Stimulated activated CD8-positive, alpha-beta memory T cell treated with anti-CD3 and anti-CD28 coated beads, Interleukin-2, amount 100 ng/mL, for 1 hour (primary cell): ENCODE results near the gene GPC5.

Source experiments
- DNase-seq, 2 donors: peaks; one replicate each; pipeline ENCODE4 v3.0.0-alpha.2; 2020; ENCODE audit warnings: low read depth in 2 of 2

The GPC5 gene

DNA sequence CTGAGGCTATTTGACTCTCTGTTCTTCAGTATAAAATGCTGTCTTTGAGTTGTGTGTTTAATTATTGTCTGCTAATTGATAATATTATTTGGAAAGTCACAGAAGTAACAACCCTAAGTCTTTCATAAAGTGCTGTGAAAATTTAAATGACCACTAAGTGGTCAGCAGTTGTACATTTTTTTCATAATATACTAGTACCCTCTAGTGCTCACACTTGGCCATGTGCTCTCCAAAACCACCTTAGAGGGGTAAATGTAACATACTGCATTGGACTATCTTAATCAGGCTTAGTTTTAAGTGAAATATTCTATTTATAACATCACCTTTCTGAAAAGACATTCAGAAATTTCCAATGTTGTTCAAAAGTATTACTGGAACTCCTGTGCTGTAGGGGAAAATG, 745.3 kb downstream of the GPC5 start:
- DNase-seq, result no peak

- DNase-seq, result no peak
Measured at GRCh38 chr13:92150606-92151005, 752.2 kb downstream of the GPC5 start.

GRCh38 chr13:92158346-92158745, 759.9 kb downstream of the GPC5 start:
- DNase-seq, result no peak

DNA sequence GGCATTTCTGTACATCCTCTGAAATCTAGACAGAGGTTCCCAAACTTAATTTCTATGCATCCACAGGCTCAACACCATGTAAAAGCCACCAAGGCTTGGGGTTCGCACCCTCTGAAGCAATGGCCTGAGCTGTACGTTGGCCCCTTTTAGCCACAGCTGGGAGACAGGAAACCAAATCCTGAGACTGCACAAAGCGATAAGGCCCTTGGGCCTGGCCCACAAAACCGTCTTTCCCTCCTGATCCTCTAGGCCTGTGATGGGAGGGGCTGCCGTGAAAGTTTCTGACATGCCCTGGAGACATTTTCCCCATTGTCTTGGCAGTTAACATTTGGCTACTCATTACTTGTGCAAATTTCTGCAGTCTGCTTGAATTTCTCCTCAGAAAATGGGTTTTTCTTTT, 766.4 kb downstream of the GPC5 start:
- no peak for DNase-seq

GRCh38 chr13:92172191-92172590, 773.8 kb downstream of the GPC5 start:
- no peak for DNase-seq

DNA sequence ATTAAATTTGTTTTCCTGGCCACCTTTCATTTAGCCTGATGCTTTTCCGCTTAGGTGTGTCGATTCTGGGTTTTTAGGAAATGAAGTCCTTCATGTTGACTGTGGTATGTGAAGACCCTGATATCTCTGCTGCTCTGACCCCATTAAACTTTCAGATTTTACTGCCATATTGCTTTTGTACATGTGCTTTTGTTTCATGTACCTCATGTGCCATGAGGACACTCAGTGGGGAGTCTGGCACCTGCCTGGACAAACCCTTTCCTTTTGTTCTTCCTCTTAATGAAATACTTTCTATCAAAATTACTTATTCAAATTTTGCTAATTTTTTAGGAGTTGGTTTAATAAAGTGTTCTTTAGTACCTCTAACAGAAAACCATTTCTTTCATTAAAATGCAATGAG, 774.8 kb downstream of the GPC5 start:
- no peak for DNase-seq

- no peak for DNase-seq
Measured at GRCh38 chr13:92175330-92175729, 776.9 kb downstream of the GPC5 start.

DNA sequence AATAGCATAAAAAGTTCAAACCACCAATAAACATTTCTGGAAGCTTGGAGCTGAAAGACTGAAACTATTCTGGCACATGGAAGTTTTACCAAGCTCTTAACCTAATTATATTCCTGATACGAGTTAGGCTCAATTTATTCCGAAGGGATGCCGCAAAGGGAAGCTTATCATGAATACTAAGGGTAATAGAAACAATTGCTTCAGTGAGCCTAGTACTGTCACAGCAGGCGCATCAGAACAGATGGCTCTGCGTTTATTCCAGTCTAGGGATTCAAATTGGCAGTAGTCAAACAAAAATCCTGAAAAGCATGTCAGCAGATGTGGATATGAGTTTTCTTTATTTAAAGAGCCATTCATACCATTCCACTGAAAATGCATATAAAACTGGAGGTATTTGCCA, 779.5 kb downstream of the GPC5 start:
- DNase-seq, result no peak

DNA sequence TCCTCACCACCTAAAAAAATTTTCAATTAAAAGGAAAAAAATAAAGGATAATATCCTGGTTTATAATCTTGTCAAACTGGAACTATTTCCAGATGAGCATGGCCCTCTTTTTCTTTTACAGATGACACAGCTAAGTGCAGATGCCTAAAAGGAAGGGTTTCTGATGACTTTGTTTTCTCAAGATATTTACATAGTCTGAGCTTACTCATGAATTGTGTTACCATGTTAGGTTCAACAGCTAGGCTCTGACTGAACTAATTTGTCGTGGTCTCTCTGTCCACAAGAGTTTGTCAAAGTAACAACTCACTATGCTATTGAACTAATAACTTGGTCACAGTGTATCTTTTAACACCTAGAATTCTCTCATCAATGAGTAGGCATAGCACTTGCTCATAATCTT, 780.8 kb downstream of the GPC5 start:
- no peak for DNase-seq

DNA sequence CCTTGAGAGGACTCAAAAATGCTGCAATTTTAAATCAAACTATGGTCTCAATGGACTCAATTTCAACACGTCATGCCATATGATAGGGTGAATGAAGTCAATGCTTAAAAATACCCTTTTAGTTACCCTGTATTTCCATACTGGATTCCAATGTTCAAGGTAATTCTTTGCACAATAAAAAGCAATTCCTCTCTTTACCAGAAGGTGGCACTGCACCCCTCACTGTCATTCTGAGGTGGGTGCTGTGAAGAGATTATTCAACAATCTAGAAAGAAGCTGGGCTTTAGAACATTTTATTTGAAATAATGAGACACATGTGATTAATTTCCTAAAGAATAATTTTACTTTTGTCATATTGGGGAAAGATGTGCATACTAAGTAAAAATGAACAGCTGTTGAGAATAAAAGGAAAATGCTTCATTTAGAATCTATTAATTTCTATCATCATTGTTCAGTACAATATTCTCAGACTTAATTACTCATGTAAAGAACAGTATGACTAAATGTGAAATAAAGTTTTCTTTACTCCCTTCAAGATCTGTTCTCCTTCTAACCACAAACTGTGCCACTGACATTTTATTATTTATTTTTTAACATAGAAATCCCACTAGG, 789.1 kb downstream of the GPC5 start:
- DNase-seq, result no peak

- DNase-seq, result no peak
Measured at GRCh38 chr13:92188574-92188973, 790.2 kb downstream of the GPC5 start.

DNA sequence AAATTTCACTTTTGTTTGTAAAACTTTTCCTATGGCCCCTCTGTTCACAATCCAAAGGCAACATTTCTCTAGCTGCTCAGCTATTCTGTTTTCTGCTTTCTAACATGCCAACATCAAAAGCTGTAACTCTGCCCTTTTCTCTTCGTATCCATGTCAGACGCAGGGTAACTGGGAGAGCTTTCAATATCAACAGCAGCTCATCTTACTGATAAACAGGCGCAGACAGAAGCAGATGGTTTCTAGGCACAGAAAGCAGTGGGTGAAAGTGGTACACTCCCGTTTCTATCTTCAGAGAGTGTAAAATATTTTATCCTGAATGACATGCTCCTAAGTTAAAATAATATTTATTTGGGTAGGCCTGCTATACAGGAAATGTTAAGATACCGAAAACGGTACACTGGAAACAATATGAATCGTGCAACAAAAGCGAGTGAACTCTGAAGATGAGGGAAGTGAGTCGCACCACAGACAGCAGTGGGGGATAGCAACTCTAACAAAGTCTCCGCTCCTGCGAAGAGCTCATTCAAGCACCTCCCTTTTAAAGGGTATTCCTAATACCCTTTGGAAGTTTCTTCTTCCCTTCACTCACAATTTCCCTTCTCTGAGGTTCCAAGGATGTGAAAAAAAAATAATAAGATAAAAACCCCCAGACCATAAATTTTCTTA, 798.3 kb downstream of the GPC5 start:
- DNase-seq, result no peak

GRCh38 chr13:92197669-92198068, 799.2 kb downstream of the GPC5 start:
- no peak for DNase-seq

GRCh38 chr13:92218615-92219014, 820.2 kb downstream of the GPC5 start:
- DNase-seq, result no peak

- DNase-seq, result no peak
Measured at GRCh38 chr13:92221916-92222315, 823.5 kb downstream of the GPC5 start.

- no peak for DNase-seq
Measured at GRCh38 chr13:92224052-92224821, 825.8 kb downstream of the GPC5 start.

GRCh38 chr13:92224825-92225224, 826.4 kb downstream of the GPC5 start:
- DNase-seq, result no peak

DNA sequence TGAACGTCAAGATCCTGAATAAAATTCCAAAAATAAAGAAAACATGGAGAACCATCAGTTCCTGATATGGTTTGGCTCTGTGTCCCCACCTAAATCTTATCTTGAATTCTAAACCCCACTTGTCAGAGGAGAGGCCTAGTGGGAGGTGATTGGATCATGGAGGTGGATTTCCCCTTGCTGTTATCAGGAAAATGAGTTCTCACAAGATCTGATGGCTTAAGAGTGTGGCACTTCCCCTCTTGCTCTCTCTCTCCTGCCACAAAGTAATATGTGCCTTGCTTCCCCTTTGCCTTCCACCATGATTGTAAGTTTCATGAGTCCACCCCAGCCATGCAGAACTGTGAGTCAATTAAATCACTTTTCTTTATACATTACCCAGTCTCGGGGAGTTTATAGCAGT, 827.4 kb downstream of the GPC5 start:
- no peak for DNase-seq

DNA sequence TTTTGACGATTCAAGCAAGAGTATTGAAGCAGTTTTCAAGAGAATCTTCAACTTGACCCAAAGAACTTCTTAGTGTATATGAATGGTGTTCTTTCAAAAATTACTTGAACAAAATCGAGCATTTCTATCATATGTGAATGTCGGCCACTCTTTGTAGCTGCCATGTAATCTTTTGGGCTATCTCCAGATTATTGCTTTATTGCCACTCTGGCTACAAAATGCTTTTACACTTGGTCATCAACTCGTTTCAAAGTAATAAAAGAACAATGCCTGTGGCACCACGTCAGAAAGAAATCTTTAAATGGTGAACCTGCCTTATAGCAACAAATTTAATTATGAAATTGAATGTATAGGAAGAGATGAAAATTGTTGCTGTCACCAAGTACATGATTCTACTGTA, 834.5 kb downstream of the GPC5 start:
- DNase-seq, result no peak

DNA sequence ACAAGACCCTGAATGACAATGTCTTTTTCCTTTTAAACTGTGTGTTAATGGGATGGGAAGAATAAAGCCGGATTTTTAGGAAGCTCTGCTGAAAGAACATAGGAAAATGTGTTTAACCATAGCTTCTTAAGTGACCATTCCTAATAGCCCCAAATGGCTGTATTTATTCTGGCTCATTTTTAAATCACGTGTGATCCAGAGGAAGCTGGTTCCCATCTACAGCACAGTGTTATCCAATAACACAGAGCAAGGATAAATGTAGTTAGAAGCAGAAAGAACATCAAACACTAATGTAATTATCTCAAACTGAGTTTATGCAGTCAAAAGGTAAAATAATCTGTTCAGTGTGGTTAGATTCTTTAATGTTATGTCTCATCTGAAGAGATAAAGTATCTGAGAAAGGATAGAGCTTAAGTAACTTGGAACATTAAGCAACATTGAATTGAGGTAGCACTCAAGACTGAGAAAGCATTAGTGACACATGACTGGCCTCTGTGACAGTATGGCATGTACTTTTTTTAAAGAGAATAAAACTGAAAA, 853.3 kb downstream of the GPC5 start:
- no peak for DNase-seq

GRCh38 chr13:92255526-92255925, 857.1 kb downstream of the GPC5 start:
- no peak for DNase-seq

DNA sequence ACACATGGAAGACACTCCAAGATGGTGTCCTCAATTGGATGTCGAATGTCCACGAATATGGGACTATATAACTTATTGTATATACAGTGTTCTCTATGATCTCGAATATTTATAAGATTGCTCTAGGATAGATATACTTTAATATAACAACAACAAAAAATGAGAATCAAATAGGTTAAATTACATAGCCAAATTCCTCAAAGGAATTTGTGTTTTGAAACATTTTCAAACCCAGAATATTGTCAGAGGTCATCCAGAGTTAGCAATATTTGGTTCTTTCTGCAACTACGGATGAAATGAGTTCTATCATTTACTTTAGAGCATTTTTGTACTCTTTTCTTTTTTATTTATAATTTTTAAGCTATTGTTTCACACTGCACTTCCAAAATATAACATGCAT, 857.8 kb downstream of the GPC5 start:
- no peak for DNase-seq

- no peak for DNase-seq
Measured at GRCh38 chr13:92259046-92259445, 860.6 kb downstream of the GPC5 start.
